Transverse colon (tissue), 4 donors: ENCODE measurements around the gene HEXA. TPM values are rescaled to one million over a fixed set of nuclear protein-coding genes. Genes with fewer than 3 reads are reported as not detected.

Experiments
- DNase-seq: peaks from one replicate; pipeline ENCODE4 v3.0.0-alpha.2; 2019
- H3K27ac ChIP-seq, 4 donors: fragments of 200-600 bp; sonication (generic); 2 replicates each; pipeline ENCODE4 v1.5.1; 2016 to 2018; ENCODE audit warnings: inconsistent platforms in 4 of 4
- H3K27me3 ChIP-seq: fragments of 200-600 bp; sonication (generic); 2 replicates; pipeline ENCODE4 v1.5.1; 2017; ENCODE audit warnings: inconsistent platforms
- H3K36me3 ChIP-seq, 4 donors: fragments of 200-600 bp; sonication (generic); 2 replicates each; pipeline ENCODE4 v1.5.1; 2017 to 2019; ENCODE audit warnings: inconsistent platforms in 4 of 4
- H3K4me1 ChIP-seq, 4 donors: fragments of 200-600 bp; sonication (generic); 2 replicates each; pipeline ENCODE4 v1.5.1; 2017 to 2020; ENCODE audit warnings: inconsistent platforms in 4 of 4
- H3K4me3 ChIP-seq, 4 donors: fragments of 200-600 bp; sonication (generic); 1 replicate in 1 of 4; 2 replicates in 3 of 4; pipeline versions ENCODE4 v1.5.1 to v1.6.1; 2017 to 2019; ENCODE audit warnings: inconsistent platforms in 4 of 4
- H3K9me3 ChIP-seq, 2 donors: fragments of 200-600 bp; sonication (generic); 2 replicates each; pipeline ENCODE4 v1.5.1; 2017 to 2019; ENCODE audit warnings: inconsistent platforms in 2 of 2
- EP300 ChIP-seq: sonication (generic); formaldehyde crosslinking; IDR thresholded peaks from one replicate; pipeline ENCODE4 v1.6.1; 2017; ENCODE audit warnings: antibody characterized with exemption, low read depth
- POLR2A ChIP-seq: fragments of 450-650 bp; IDR thresholded peaks from one replicate; pipeline ENCODE4 v1.6.1; 2016; ENCODE audit warnings: antibody characterized with exemption, mild to moderate bottlenecking, moderate library complexity
- POLR2AphosphoS5 ChIP-seq, 3 donors: sonication (generic); formaldehyde crosslinking; IDR thresholded peaks; one replicate each; pipeline ENCODE4 v1.6.1; 2016; ENCODE audit warnings: antibody characterized with exemption in 3 of 3
- WGBS, 2 donors: methylation state at CpG; one replicate each; pipeline ENCODE4 v1.1.5; 2018; ENCODE audit warnings: low coverage in 1 of 2; 5-methylcytosine and 5-hydroxymethylcytosine counted together
- in situ Hi-C, 4 donors: fragments of 200-750 bp; cut with MboI; loops; one replicate each; pipeline versions ENCODE4 v1.15.0 to v1.15.1; 2017; ENCODE audit warnings: low sequenced_read_pairs in 3 of 4, low pct_ligation_motif_present in 1 of 4, low pct_unique_long_range_greater_than_20kb in 1 of 4
- intact Hi-C: fragments of 100-400 bp; cut with DNase I; formaldehyde crosslinking; loops from one replicate; pipeline ENCODE4 v1.15.1; 2023; ENCODE audit warnings: low total_unique reads
- total RNA-seq, 4 donors: library from RNA; depleted of rRNA; stranded (reverse); fragments of >200 nt; gene quantifications; one replicate each; pipeline ENCODE4 v1.1.0, GENCODE V29; 2016
- TF ChIP-seq, protein P1 (sequence below), 5 experiments: fragments of 200-600 bp in 3 of 5; fragments of 450-650 bp in 2 of 5; sonication (generic) in 3 of 5; IDR thresholded peaks; 1 replicate in 2 of 5; 2 replicates in 3 of 5; pipeline ENCODE4 v1.5.1; 2016 to 2017; ENCODE audit warnings: antibody characterized with exemption in 5 of 5, inconsistent platforms in 3 of 5, mild to moderate bottlenecking in 2 of 5, moderate library complexity in 1 of 5

Gene HEXA
- total RNA-seq, 4 donors from 2014 or later = 19.9 to 69.9 (median 50.9) TPM

DNA sequence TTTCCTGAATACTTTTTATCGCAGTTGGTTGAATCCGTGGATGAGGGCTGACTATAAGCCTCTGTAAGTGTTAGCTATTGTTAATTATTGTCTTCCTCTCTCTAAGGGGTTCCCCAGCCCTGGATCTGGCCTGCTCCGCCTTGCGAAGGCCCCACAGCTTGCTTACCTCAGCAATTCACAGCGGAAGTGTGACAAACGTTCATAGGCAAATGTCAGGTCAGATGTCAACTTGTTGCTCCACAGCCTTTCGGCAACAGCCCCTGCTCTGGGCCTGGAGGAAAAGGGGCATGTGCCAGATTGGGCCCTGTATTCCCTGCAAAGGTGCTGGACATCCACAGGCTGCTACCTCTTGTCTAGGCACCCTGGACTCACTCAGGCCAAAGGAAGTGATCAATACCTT lies 30.5 kb downstream of the HEXA start:
- intact Hi-C loops = no loop called here
- no peak for DNase-seq
- WGBS, 2 donors = 87 to 88% methylated on average over 2 to 7 of the region's 7 CpGs
- in situ Hi-C loops = no loop called here
- Histone ChIP-seq H3K4me1 (no peaks in the 10 kb centered on the region), H3K4me3 (no peak overlapping the region), H3K36me3 (peaks cover 0 to 55% (median 20%) of the 10 kb centered on the region in 4 donors), H3K27me3 (no peaks in the 10 kb centered on the region), H3K9me3 (no peaks in the 10 kb centered on the region), H3K27ac (no peak overlapping the region)
- no peak for TF ChIP-seq POLR2AphosphoS5 (IDR thresholded peaks at IDR 0.05)
- TF ChIP-seq POLR2A = no peak
- TF ChIP-seq, protein P1, sequence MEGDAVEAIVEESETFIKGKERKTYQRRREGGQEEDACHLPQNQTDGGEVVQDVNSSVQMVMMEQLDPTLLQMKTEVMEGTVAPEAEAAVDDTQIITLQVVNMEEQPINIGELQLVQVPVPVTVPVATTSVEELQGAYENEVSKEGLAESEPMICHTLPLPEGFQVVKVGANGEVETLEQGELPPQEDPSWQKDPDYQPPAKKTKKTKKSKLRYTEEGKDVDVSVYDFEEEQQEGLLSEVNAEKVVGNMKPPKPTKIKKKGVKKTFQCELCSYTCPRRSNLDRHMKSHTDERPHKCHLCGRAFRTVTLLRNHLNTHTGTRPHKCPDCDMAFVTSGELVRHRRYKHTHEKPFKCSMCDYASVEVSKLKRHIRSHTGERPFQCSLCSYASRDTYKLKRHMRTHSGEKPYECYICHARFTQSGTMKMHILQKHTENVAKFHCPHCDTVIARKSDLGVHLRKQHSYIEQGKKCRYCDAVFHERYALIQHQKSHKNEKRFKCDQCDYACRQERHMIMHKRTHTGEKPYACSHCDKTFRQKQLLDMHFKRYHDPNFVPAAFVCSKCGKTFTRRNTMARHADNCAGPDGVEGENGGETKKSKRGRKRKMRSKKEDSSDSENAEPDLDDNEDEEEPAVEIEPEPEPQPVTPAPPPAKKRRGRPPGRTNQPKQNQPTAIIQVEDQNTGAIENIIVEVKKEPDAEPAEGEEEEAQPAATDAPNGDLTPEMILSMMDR (IDR thresholded peaks at IDR 0.05) = no peak
- no peak for TF ChIP-seq EP300

DNA sequence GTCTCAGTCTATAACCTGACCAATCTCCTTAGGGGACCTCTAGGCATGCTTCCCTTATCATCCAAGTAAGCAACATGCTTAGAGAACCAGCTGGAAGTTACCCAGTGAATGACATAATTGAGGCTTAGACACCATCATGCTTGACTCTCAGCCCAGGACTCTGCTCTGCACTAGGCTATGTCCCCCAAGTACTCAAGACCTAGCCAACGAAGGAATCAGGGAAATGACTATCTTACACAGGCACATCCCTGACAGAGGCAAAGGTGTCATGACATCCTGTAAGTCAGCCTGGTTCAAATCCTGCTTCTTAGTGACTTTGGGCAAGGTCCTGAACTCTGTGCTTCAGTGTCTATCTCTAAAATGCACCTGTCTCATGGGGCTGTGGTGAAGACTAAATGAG lies 31.2 kb downstream of the HEXA start:
- H3K36me3 ChIP-seq = peaks cover 0 to 50% (median 17%) of the 10 kb centered on the region in 4 donors
- H3K27me3 ChIP-seq = no peaks in the 10 kb centered on the region
- TF ChIP-seq EP300 = no peak
- TF ChIP-seq, protein P1 (IDR thresholded peaks at IDR 0.05) = no peak
- TF ChIP-seq POLR2A = no peak
- no peak for TF ChIP-seq POLR2AphosphoS5 (IDR thresholded peaks at IDR 0.05)
- in situ Hi-C loops = no loop called here
- intact Hi-C loops = no loop called here
- DNase-seq = no peak
- no peaks in the 10 kb centered on the region for H3K9me3 ChIP-seq
- 85% methylated on average over 1 of the region's 1 CpG; no CpG with 5 or more reads in 1 of the 2 donors for WGBS, 2 donors
- no peak overlapping the region for H3K4me3 ChIP-seq
- no peak overlapping the region for H3K27ac ChIP-seq
- H3K4me1 ChIP-seq = no peaks in the 10 kb centered on the region

DNA sequence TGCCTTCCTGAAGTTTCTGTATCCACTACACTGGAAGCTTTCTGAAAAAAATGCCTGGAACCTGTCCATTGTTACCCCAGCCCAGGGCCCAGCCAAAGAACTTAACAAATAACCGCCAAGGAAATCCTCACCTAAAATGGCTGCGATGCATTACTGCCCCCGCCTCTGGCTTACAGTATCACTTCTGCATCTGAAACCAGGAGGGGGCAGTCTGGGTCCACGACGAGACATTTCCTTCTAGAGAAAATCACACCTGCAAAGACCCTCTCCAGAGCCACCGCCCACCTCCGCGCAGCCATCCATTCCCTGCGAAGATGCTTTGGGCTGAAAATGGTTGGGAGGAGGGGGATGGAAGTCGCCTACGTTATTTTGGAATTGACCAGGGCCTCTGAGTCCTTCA lies 33.4 kb downstream of the HEXA start:
- Histone ChIP-seq H3K36me3 (peaks cover 0 to 35% (median 7%) of the 10 kb centered on the region in 4 donors), H3K9me3 (no peaks in the 10 kb centered on the region), H3K4me1 (no peaks in the 10 kb centered on the region), H3K4me3 (no peak overlapping the region), H3K27ac (no peak overlapping the region), H3K27me3 (no peaks in the 10 kb centered on the region)
- intact Hi-C loops (no loop called here), in situ Hi-C loops (no loop called here)
- WGBS, 2 donors = 74% methylated on average over 11 of the region's 11 CpGs; no CpG with 5 or more reads in 1 of the 2 donors
- TF ChIP-seq, protein P1 (IDR thresholded peaks at IDR 0.05) = peak; percentile 16 to 29 (median 22)
- no peak for TF ChIP-seq POLR2AphosphoS5 (IDR thresholded peaks at IDR 0.05)
- DNase-seq = peak; percentile 22

DNA sequence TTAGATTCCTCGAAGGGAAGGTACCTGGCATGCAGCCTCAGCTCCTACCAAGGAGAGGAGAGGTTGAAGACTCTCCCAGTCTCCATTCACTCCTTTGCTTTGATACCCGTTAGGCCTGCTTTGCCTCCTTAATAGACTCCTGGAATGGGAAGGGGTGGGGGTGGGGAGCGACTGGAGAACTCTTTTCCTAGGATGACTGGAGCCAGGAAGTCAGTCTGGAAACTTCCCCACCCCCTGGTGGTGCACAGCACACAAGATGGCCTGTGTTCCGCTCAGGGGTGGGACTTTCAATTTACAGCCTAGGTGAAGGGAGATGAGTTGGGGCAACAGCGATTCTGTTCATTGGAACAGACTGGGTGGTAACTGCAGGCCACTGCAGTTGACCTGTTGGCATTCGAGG lies 34.5 kb downstream of the HEXA start:
- Histone ChIP-seq H3K4me1 (no peaks in the 10 kb centered on the region), H3K27ac (no peak overlapping the region), H3K27me3 (no peaks in the 10 kb centered on the region), H3K9me3 (no peaks in the 10 kb centered on the region), H3K4me3 (no peak overlapping the region), H3K36me3 (peaks cover 0 to 25% (median 3%) of the 10 kb centered on the region in 4 donors)
- 84% methylated on average over 6 of the region's 6 CpGs; no CpG with 5 or more reads in 1 of the 2 donors for WGBS, 2 donors
- TF ChIP-seq, protein P1 (IDR thresholded peaks at IDR 0.05) = no peak
- TF ChIP-seq POLR2AphosphoS5 (IDR thresholded peaks at IDR 0.05) (no peak), EP300 (no peak), POLR2A (no peak)
- in situ Hi-C loops (no loop called here), intact Hi-C loops (no loop called here)
- DNase-seq = no peak
